ENCODE results near the gene DENND10. TPM values are rescaled to one million over a fixed set of nuclear protein-coding genes. Genes with fewer than 3 reads are reported as not detected.

Gene DENND10
- total RNA-seq, 2 donors from 2014 or later, result 31.2 to 42.4 TPM

- intact Hi-C loops (cut with DNase I), result no loop called here
- WGBS, result 89% methylated on average over 9 of the region's 9 CpGs
- no peak for DNase-seq (ENCODE audit: low spot score)
- H3K4me1 ChIP-seq (replicated peaks), result no peaks in the 10 kb centered on the region
- no peak overlapping the region for H3K4me3 ChIP-seq
- no peaks in the 10 kb centered on the region for H3K27me3 ChIP-seq (replicated peaks; ENCODE audit: insufficient read depth)
- no peak for TF ChIP-seq POLR2A (IDR thresholded peaks at IDR 0.05)
- no peak for TF ChIP-seq POLR2AphosphoS5 (IDR thresholded peaks at IDR 0.05)
- no peak for TF ChIP-seq CTCF (IDR thresholded peaks at IDR 0.05)
- no peaks in the 10 kb centered on the region for H3K9me3 ChIP-seq
- H3K27ac ChIP-seq, result no peak overlapping the region
- no peaks in the 10 kb centered on the region for H3K36me3 ChIP-seq
Observed at GRCh38 chr10:119115926-119116325, 12.0 kb downstream of the DENND10 start.

- Histone ChIP-seq H3K9me3 (no peaks in the 10 kb centered on the region), H3K4me3 (no peak overlapping the region), H3K36me3 (no peaks in the 10 kb centered on the region), H3K27ac (no peak overlapping the region), H3K27me3 (replicated peaks; ENCODE audit: insufficient read depth) (no peaks in the 10 kb centered on the region), H3K4me1 (replicated peaks) (no peaks in the 10 kb centered on the region)
- WGBS, result 98% methylated on average over 6 of the region's 6 CpGs
- TF ChIP-seq CTCF (IDR thresholded peaks at IDR 0.05) (no peak), POLR2AphosphoS5 (IDR thresholded peaks at IDR 0.05) (no peak), POLR2A (IDR thresholded peaks at IDR 0.05) (no peak)
- intact Hi-C loops (cut with DNase I), result no loop called here
- no peak for DNase-seq (ENCODE audit: low spot score)
Observed at GRCh38 chr10:119116326-119116951, 12.5 kb downstream of the DENND10 start.

- Histone ChIP-seq H3K27ac (no peak overlapping the region), H3K36me3 (no peaks in the 10 kb centered on the region), H3K9me3 (no peaks in the 10 kb centered on the region), H3K4me1 (replicated peaks) (no peaks in the 10 kb centered on the region), H3K27me3 (replicated peaks; ENCODE audit: insufficient read depth) (no peaks in the 10 kb centered on the region), H3K4me3 (no peak overlapping the region)
- intact Hi-C loops (cut with DNase I), result no loop called here
- no peak for DNase-seq (ENCODE audit: low spot score)
- 90% methylated on average over 5 of the region's 5 CpGs for WGBS
- TF ChIP-seq POLR2AphosphoS5 (IDR thresholded peaks at IDR 0.05) (no peak), POLR2A (IDR thresholded peaks at IDR 0.05) (no peak), CTCF (IDR thresholded peaks at IDR 0.05) (no peak)
Observed at GRCh38 chr10:119118231-119118630, 14.3 kb downstream of the DENND10 start.

- DNase-seq (ENCODE audit: low spot score), result no peak
- Histone ChIP-seq H3K9me3 (no peaks in the 10 kb centered on the region), H3K27ac (no peak overlapping the region), H3K4me1 (replicated peaks) (no peaks in the 10 kb centered on the region), H3K27me3 (replicated peaks; ENCODE audit: insufficient read depth) (no peaks in the 10 kb centered on the region), H3K36me3 (no peaks in the 10 kb centered on the region), H3K4me3 (no peak overlapping the region)
- WGBS, result 100% methylated on average over 1 of the region's 1 CpG
- intact Hi-C loops (cut with DNase I), result no loop called here
- TF ChIP-seq CTCF (IDR thresholded peaks at IDR 0.05), result no peak
- TF ChIP-seq POLR2AphosphoS5 (IDR thresholded peaks at IDR 0.05), result no peak
- TF ChIP-seq POLR2A (IDR thresholded peaks at IDR 0.05), result no peak
Observed at GRCh38 chr10:119119400-119119799, 15.5 kb downstream of the DENND10 start.

GRCh38 chr10:119120413-119120867, 16.5 kb downstream of the DENND10 start:
- Histone ChIP-seq H3K36me3 (no peaks in the 10 kb centered on the region), H3K4me1 (replicated peaks) (no peaks in the 10 kb centered on the region), H3K4me3 (no peak overlapping the region), H3K27ac (no peak overlapping the region), H3K9me3 (no peaks in the 10 kb centered on the region), H3K27me3 (replicated peaks; ENCODE audit: insufficient read depth) (no peaks in the 10 kb centered on the region)
- TF ChIP-seq POLR2A (IDR thresholded peaks at IDR 0.05) (no peak), CTCF (IDR thresholded peaks at IDR 0.05) (no peak), POLR2AphosphoS5 (IDR thresholded peaks at IDR 0.05) (no peak)
- no peak for DNase-seq (ENCODE audit: low spot score)
- intact Hi-C loops (cut with DNase I), result no loop called here
- 85% methylated on average over 4 of the region's 4 CpGs for WGBS
